NCI-H1105 (cell line): ENCODE results near the gene PARP9.

Experiments
- DNase-seq: peaks from one replicate; lab custom pipeline; 2025; lab: John Stamatoyannopoulos, UW

The PARP9 gene

GRCh38 chr3:122564155-122564912 lies at the start of gene PARP9, which contains the start of gene DTX3L:
TSS of gene PARP9 (minus strand) at chr3:122564300. CDS start at chr3:122559620, 4,680 bp downstream.
TSS of gene DTX3L (plus strand) at chr3:122564338. CDS start at chr3:122564427, 89 bp downstream.
- peak; percentile 82 for DNase-seq

- DNase-seq, result no peak
These were observed 48.6 kb upstream of the PARP9 start for GRCh38 chr3:122612696-122613095.

- no peak for DNase-seq
These were observed 45.9 kb upstream of the PARP9 start for GRCh38 chr3:122609798-122610559.

- no peak for DNase-seq
These were observed 44.8 kb upstream of the PARP9 start for GRCh38 chr3:122608916-122609315.

- no peak for DNase-seq
These were observed 42.2 kb upstream of the PARP9 start for GRCh38 chr3:122606330-122606729.

GRCh38 chr3:122603056-122603455 lies 39.0 kb upstream of the PARP9 start:
- DNase-seq, result no peak

- no peak for DNase-seq
These were observed 38.1 kb upstream of the PARP9 start for GRCh38 chr3:122602011-122602710.

- DNase-seq, result no peak
These were observed 34.5 kb upstream of the PARP9 start for GRCh38 chr3:122598556-122598955.

GRCh38 chr3:122598151-122598550 lies 34.1 kb upstream of the PARP9 start:
- no peak for DNase-seq

GRCh38 chr3:122594025-122594424 lies 29.9 kb upstream of the PARP9 start:
- no peak for DNase-seq

GRCh38 chr3:122590610-122591009 lies 26.5 kb upstream of the PARP9 start:
- no peak for DNase-seq

GRCh38 chr3:122589297-122589696 lies 25.2 kb upstream of the PARP9 start:
- DNase-seq, result no peak

- DNase-seq, result no peak
These were observed 23.5 kb upstream of the PARP9 start for GRCh38 chr3:122587572-122587971.

GRCh38 chr3:122586773-122587485 lies 22.8 kb upstream of the PARP9 start:
- DNase-seq, result no peak

GRCh38 chr3:122586098-122586497 lies 22.0 kb upstream of the PARP9 start:
- no peak for DNase-seq

GRCh38 chr3:122582390-122582789 lies 18.3 kb upstream of the PARP9 start:
- DNase-seq, result no peak

- DNase-seq, result no peak
These were observed 17.5 kb upstream of the PARP9 start for GRCh38 chr3:122581622-122582021.

- no peak for DNase-seq
These were observed 16.4 kb upstream of the PARP9 start for GRCh38 chr3:122580470-122580869.

GRCh38 chr3:122578069-122578740 lies 14.1 kb upstream of the PARP9 start:
- DNase-seq, result no peak

GRCh38 chr3:122577409-122578031 lies 13.4 kb upstream of the PARP9 start, which contains the start of gene PARP15:
TSS of gene PARP15 (plus strand) at chr3:122577650. CDS start at chr3:122577668, 18 bp downstream.
- DNase-seq, result no peak
